ENCODE data around the gene MAP10.

The MAP10 gene

DNA sequence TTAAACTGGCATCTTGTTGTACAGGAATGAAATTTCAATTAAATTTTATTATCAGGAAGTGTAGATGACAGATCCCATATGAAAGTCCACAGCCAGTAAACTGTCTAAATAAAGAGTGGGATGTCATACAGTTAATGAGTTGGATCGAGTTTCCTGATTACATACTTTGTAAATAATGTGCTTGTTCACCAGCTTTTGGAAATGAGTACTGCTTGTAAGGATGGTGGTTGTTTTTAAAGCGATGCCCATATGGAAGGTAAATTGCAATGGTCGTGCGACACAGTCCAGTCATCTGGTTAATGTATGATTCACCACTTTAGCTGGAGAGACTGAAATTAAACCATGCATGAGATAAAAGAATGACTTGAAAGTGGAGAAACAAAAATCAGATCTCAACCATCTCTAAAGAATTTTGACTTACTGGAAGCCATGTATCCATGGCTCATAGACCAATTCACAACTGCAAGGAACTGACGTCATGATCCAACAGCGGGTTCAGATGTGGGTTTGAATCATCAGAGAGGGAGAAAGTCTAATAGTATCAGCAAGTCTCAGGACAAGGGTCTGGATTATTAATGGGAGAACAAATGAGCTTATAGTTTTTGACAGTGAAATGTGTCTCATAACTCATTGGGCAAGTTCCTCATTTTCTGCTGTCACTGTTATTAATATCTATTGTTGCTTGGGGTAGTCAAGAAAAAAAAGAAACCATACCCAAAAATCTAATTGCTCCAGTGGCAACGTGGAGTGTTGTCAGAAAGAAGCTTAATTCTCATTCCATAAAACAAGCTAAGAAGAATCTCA is 49.0 kb downstream of the MAP10 start:
- peak; percentile 66 for DNase-seq (ENCODE audit: low spot score)

DNA sequence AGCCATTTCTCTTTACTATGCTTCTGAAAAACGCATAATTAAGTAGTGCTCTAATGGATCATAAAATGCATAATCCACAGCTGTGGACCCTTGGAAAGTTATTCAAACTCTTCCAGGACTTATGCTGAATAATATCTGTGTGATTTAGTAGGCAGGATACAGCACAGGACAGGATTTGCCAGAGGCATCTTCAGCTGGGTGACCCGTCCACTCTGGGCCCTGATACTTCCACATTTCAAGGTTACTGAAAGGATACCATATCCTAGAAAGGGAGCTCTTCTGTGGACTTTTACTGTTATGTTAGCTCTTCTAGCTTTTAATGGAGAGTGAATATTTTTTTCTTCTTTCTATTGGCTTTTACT is 49.6 kb downstream of the MAP10 start:
- DNase-seq (ENCODE audit: low spot score): no peak

DNA sequence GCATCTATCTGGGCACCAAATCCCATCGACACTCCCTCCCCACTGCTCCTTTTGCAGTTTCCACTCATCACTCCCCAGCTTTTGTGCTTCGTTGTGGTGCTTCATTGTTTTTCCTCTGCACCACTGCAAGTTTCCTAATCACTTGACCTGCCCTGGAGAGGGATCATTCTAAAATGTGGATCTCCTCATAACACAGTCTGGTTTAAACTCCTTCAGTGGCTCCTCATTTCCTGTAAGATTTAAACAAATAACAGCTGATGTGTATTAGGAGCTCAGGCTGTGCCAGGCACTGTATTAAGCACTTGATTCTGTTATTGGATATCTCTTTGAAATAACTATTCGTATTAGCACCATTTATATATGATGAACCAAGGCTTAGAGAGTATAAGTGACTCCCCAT is 51.3 kb downstream of the MAP10 start:
- no peak for DNase-seq (ENCODE audit: low spot score)
